Measurements from ENCODE around the gene TMIGD2.
"Not testable (repeated sequence)": the region's sequence is repeated elsewhere in the genome, so short reads cannot be mapped to it uniquely, and the experiment has no call there.

Gene TMIGD2

DNA sequence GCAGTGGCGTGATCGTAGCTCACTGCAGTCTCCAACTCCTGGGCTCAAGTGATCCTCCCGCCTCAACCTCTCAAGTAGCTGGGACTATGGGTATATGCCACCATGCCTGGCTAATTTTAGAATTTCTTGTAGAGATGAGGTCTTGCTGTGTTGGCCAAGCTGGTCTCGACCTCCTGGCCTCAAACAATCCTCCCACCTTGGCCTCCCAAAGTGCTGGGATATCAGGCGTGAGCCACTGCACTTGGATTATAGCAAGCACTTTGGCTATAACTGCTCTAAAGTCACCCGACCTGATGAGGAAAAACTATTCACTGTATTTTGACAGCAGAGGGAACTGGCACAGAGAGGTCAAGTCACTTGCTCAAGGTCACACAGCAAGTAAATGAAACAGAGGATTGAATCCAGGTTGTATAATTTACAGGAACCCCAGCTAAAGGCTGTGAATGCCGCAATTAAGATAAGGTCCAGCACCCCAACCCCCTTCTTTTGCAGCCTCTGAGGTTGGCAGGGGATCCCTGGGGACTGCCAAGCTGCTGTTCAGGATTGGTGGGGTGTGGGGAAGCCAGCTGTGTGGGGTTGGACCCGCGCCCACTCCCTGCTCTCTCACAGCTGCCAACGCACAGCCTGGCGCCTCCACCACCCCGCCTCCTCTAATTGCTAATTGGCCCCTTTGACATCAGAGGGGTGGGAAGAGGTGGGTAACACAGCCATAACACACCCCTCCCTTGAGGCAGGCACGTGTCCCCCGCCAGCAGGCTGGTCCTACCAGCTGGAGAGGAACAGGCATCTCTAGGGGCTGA lies 6.0 kb downstream of the TMIGD2 start:
- no peak for DNase-seq

DNA sequence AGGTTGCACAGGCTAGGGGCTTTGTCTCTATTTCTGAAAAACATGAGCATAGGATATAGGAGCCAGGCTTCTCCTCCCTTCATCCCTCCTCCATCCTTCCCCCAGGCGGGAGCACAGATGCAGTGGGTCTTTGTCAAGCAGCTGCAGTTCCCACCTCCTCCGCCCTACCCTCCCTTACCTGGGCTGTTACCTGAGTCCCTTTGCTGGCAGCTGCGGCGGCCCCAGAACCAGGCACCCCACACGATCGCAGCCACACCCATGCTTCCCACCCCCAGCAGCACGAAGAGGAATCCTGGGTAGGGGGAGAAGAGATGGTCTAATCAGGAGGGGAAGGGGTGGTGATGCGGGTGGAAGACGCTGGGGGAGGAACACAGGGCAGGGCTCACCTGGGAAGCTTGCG lies 7.8 kb downstream of the TMIGD2 start:
- no peak for DNase-seq

DNA sequence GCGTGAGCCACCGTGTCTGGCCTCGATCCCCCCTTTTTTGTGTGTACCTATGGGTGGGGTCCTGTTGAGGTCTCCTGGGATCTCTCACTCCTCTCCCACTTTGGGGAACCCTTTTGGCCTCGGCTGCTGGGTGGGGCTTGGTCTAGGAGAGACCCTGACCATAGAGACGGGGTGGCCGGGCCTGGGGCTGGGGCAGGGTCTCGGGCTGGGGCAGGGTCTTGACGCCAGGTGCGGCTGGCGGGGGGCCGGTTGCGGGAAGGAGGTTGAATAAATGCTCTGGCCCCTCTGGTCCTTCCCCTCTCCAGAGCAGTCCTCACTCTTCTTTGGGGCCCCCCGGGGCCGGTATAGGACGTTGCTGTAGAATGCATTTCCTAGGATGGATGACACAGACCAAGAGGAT lies 9.7 kb downstream of the TMIGD2 start:
- DNase-seq: no peak

- DNase-seq: no peak
These were observed 10.9 kb downstream of the TMIGD2 start for GRCh38 chr19:4291184-4291732.

DNA sequence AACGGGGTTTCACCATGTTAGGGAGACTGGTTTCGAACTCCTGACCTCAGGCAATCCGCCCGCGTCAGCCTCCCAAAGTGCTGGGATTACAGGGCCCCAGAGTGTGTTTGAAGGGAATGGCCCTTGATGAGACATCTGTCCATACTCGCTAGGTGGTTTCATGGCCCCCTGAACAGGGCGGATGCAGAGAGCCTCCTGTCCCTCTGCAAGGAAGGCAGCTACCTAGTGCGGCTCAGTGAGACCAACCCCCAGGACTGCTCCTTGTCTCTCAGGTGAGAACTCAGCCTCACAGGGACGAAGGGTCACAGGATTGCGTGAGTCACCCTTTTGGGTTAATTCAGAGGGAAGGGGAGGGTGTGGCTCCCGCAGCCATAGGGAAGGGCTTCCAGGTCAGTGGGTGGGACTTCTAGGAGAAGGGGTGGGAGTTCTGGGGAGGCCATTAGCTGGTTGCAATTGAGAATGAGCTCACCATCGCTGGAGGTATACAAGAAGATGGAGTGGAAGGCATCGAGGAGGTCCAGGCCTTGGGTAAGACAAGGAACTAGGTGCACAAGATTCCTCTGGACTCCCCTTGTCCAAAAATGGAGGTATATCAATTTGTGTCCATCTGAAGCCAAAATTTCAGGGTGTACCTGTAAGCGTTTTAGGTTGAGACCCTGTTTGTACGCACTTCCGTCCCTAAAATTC lies 14.0 kb downstream of the TMIGD2 start:
- DNase-seq: no peak

DNA sequence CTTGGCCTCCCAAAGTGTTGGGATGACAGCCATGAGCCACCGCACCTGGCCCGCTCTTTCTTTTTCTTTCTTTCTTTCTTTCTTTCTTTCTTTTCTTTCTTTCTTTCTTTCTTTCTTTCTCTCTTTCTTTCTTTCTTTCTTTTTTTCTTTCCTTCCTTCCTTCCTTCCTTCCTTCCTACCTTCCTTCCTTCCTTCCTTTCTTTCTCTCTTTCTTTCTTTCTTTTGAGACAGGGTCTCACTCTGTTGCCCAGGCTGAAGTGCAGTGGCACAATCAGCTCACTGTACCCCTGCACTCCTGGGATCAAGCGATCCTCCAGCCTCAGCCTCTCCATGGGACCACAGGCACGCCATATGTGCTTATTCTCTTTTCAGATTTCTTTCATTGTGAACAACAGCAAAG lies 16.0 kb downstream of the TMIGD2 start:
- DNase-seq: not testable (repeated sequence)

DNA sequence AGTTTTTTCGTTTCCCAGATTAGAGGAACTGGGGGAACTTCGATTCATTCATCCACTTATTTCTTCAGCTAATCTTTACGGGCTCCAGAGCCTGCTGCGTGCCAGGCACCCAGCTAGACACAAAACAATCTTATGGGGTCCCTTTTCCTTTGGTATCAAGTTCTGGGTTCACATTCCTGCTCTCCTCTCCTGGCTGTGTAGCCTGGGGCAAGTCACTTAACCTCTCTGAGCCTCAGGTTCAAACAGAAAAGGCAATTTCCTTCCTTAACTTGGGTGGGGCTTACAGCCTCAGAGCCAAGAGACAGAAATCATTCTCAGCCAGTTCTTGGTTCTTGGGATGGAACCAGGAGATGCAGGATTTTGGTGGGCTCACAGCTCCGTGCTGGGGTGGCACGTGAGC lies 17.2 kb downstream of the TMIGD2 start:
- no peak for DNase-seq

- no peak for DNase-seq
These were observed 17.8 kb downstream of the TMIGD2 start for GRCh38 chr19:4284176-4284958.

DNA sequence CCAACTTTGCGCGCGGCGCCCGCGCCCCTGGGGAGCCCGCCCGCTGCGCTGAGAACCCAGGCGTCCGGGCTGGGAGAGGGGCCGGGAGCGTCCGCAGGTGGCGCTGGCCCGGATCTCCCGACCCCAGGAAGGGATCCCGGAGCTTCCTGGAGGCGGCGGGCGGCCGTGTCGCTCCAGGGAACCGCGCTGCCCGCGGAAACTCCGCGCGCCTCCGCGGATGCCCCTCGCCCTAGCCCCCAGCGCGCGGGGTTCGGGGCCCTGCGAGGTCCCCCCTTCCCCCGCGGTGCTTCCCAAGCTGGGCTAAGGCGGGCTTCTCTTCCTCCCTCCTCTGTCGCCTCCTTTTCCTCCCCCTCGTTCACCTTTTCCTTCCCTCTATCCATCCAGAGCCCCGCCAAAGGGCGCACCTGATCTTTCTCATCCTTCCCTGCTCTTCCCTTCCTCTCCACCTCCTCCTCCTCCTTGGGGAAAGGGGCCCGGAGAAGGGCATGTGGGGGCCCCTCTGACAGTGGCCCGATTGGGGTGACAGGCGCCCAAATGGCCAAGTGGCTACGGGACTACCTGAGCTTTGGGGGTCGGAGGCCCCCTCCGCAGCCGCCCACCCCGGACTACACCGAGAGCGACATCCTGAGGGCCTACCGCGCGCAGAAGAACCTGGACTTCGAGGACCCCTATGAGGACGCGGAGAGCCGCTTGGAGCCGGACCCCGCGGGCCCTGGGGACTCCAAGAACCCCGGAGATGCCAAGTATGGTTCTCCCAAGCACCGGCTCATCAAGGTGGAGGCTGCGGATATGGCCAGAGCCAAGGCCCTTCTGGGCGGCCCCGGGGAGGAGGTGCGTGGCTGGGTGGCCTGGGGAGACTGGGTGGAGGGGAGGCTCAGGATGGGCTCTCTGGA lies 22.4 kb downstream of the TMIGD2 start:
- DNase-seq: no peak

DNA sequence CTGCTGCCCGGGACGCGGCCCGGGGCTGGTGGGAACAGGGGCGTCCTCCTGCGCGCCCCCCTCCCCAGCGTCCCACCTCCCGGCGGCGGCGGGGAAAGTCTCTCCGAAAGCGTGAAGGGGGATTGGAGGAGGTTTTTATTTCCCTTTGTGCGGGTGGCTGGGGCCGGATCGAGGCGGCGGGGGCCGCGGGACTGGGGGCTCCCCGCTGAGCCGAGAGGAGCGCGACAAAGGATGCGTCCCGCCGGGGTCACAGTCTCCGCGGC lies 23.0 kb downstream of the TMIGD2 start:
- no peak for DNase-seq

GRCh38 chr19:4278419-4279266 lies 23.5 kb downstream of the TMIGD2 start, which contains the start of gene SHD:
SHD (plus strand) TSS chr19:4279266; CDS start chr19:4280064, 798 bp downstream.
- DNase-seq: no peak

DNA sequence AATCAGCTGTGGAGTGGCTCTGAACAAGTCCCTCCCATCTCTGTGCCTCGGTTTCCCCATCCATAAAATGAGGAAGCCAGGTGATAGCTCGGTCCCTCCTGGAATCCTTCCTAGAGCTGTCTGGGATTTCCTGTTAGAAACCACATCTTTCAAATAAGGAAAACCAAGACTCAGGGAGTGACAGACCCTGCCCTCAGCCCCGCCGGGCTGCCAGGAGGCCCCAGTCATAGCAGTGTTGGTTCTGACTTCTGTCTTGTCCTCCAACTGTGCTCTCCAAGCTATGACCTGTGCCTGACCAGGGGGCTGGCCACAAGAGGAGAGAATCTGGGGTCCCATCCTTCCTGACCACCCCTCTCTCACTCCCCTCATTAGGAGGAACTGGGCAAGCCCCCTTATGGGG lies 24.2 kb downstream of the TMIGD2 start:
- no peak for DNase-seq

DNA sequence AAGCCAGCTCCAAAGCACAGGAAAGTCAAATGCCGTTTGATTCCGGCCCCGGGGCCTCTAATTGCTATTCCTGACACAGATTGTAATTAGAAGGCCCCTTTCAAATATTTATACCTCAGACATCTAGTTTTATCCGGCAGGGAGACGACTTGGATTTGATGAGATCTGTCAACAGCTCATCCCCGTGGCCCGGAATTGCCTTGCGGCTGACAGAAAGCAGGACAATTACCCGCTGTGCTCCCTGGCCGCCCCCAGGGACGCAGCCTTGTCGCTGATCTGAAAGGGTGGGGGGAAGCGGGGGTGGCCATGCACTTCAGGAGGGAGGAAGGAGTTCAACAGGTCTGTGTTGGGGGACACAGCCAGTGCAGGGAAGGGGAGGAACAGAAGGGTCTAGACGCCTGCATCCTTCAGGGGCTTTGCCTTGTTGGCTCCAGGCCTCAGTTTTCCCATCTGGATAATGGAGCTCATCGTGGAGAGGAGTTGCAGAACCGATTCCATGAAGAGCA lies 24.9 kb downstream of the TMIGD2 start:
- DNase-seq: no peak

GRCh38 chr19:4274321-4274686 lies 27.9 kb downstream of the TMIGD2 start:
- not testable (repeated sequence) for DNase-seq

GRCh38 chr19:4272894-4273293 lies 29.3 kb downstream of the TMIGD2 start:
- DNase-seq: no peak

- DNase-seq: no peak
These were observed 33.3 kb downstream of the TMIGD2 start for GRCh38 chr19:4268816-4269430.

DNA sequence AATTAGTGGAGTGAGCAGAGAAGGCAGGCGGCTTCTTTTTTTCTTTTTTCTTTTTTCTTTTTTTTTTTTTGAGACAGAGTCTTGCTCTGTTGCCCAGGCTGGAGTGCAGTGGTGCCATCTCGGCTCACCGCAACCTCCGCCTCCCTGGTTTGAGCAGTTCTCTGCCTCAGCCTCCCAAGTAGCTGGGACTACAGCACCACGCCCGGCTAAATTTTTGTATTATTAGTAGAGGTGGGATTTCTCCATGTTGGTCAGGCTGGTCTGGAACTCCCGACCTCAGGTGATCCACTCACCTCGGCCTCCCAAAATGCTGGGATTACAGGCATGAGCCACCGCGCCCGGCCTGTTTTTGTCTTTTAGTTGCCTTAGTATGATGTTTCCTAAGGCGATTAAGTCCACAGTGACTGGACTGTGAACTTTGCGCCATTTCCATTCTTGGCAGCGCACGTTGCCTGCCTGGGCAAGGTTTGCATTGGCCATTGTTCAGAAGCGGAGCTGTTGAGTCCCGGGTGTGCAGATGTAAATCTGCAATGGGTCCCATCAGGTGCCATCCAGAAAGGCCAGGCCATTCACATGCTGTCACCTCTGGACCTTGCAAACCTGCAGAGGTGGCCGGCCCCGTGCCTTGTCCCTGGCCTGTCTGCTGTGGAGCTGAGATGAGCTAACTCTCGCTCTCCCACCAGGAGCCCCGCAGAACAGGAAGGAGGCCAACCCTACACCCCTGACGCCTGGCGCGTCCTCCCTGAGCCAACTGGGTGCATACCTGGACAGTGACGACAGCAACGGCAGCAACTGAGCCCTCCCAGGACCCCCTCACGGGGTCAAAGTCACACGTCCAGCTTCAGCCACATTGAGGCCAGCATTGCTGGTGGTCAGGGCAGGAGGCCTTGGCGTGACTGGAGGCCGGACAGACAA lies 34.0 kb downstream of the TMIGD2 start:
- no peak for DNase-seq

- DNase-seq: peak; percentile 63
These were observed 34.9 kb downstream of the TMIGD2 start for GRCh38 chr19:4267101-4267900.

All from activated naive CD4-positive, alpha-beta T cell treated with Interleukin-2 at 50 U/mL for 16 hours (primary cell).